HG03565 (cell line): ENCODE data around the gene TXNDC8.

Source experiments
- ATAC-seq: cut with Tn5 transposase; IDR thresholded peaks from one replicate; pipeline ENCODE4 v1.9.1; 2021; ENCODE audit warnings: mild to moderate bottlenecking, moderate library complexity; ENCODE audit not compliant: unreplicated experiment

The TXNDC8 gene

DNA sequence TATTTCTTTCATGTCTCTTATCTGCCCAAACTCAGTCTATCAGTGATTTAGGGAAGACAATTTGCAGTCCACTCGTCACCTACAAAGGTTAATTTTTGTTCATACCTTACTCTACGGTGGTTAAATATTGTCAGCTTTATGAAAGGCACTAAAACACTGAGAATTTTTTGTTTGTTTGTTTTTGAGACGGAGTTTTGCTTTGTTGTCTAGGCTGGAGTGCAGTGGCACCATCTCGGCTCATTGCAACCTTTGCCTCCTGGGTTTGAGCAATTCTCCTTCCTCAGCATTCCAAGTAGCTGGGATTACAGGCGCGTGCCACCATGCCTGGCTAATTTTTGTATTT is 55.0 kb downstream of the TXNDC8 start:
- no peak for ATAC-seq

- ATAC-seq = no peak
These were observed 55.5 kb downstream of the TXNDC8 start for GRCh38 chr9:110282018-110282738.

DNA sequence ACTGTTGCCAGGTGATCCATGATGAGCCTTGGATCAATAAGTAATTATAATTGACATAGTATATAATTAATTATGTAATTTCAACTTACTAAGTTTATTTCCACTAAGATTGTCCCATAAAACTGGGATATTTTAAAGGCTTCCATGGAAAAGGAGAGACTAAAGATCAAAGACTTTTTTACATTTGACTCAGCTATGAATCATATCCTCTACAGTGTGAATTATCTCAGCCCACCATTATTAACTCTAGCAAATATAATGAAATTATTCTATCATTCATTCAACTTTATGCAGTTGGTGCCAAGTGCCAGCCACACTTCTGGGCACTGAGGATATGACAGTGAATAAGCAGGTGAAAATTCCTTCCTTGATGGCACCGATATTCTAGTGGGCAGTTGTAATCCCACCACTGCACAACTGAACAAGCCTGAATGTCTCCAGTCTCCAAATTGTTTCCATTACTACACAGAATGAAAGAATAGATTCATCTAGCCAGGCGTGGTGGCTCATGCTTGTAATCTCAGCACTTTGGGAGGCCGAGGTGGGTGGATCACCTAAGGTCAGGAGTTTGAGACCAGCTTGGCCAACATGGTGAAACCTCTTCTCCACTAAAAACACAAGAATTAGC is 59.5 kb downstream of the TXNDC8 start:
- ATAC-seq = no peak

DNA sequence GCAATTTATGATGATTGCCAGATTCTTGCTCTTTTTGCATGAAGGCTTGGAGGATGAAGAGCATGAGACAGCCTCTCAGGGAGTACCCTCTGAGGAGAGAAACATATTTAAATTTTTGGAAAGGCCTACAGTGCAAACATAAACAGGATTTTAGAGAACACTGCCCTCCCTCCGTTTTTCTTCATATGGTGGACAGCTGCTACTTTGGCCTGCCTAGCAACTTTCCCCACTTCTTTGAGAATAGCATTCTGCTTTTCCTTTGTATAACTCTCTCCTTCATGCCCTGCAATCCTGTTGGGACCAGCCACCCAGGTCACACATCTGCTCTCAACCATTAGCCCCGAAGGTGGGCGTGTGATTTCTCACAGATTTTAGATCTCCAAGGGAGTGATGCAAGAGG is 60.9 kb downstream of the TXNDC8 start:
- ATAC-seq = no peak

DNA sequence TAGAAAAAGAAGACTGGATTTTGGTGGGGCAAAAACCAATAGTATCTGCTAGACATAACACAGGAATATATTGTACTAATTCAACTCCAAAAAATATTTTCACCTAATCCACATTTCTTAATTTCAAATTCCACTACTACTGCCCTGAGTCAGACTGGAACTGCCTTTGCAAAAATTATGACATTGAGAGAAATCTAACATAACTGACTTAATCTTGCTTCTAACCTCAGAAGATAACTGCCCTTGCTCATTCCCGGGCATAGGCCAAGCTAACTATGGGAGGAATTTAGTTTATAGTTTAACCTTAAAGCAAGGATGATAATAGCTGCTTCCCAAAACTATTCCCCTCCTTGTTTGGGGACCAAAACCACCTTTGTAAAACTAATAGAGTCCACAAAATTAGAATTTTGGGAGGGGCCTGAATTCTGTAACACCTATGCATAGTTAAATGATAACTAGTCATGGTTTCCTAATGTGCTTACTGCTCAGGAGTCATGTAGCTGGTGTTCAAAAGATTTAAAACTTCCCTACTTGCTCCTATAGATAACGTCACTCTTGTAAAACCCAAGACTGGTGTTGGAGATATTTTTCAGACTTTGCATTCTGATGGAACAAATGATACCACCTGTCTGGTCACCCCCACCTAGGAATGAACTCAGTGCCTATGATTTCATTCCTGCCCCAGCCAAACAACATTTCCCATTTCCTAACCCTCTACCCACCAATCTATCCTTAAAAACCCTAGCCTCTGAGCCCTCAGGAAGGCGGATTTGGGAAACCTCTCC is 67.3 kb downstream of the TXNDC8 start:
- no peak for ATAC-seq

DNA sequence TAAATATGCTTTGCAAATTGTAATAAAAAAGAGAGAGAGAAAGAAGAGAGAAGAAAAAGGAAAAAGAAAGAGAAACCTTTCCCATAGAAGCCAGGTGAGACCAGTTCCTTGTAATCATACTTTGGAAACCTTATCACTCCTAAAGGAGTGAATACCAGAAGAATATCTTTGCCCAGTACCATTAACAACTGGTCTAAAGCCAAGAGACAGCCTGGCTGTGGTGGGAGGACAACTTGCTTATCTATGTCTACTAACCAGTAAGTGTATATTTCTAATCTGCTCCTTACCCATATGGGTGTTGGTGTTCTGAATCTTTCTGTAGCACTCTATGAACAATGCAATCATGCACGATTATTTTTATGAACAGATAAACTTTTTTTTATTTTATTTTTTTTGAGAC is 70.9 kb downstream of the TXNDC8 start:
- ATAC-seq = no peak

- no peak for ATAC-seq
These were observed 76.0 kb downstream of the TXNDC8 start for GRCh38 chr9:110261632-110262031.

DNA sequence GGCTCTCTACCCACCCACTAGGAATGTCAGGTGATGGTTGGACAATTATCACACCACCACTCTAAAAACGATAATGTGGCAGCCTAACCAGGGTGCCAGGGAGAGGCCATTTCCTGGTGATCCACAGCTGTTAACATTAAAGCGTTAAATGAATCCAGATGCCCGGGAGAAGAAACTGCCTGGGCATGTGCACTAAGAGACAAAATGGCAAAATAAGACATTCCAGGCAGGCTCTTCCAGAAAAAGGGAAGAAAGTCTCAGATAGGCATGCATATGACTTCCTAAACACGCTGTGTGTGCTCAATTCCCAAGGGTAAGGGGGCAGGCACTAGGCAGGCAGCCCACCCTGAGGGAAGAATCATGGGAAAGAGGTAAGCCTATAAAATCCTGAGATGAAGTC is 76.8 kb downstream of the TXNDC8 start:
- ATAC-seq = no peak

DNA sequence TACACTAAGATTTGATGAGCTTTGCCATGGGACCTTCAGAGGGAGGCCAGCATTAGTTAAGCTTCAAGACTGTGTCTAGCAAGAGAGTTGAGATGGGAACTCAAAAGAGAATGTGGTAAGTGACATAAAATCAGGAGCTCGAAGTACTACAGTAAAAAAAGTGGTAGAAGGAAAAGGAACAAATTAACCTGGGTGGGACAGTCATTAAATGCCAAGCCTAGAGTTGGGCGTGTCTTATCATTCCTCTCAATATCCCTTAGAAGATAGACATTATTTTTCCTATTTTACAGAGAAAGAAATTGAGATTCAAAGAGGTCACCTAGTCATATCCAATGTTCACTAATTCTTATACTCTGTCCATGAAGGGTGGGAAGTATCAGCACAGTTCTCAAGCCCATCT is 78.1 kb downstream of the TXNDC8 start:
- ATAC-seq = no peak

DNA sequence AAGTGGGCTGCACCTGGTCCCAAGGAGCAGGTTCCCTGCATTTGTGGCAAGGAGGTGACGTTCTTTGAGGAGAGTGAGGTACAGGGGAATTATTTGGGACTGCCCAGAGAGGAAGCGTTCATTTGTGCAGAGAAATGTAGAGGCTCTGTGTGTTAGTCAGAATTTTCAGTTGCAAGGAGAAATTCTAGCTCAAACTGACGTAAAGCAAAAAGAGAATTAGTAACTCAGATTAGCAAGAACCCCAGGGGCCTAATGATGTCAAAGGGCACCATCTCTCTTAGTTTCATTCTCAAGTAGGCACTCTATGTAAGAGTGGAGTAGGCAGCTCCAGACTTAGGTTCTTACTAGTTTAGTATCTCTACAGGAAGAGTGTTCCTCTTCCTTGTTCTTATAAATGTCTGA is 79.0 kb downstream of the TXNDC8 start:
- no peak for ATAC-seq

DNA sequence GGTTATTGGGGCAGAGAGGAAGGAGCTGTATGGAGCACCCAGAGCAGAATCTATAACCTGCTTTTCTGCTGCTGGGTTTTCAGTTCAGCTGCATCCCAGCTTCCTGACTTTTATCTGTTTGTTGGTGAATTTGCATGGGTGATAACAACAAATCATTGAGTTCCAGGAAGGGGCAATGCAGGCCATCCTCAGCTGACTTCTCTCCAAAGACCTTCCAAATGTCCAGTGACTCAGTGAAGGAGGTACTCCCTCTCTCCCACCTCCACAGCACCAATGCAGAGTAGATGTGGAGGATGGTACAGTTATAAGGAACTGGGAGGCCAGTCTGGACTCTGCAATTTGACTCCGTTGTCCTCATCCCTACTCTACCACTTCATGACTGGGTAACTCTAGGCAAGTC is 79.7 kb downstream of the TXNDC8 start:
- ATAC-seq = no peak

- ATAC-seq = no peak
These were observed 80.4 kb downstream of the TXNDC8 start for GRCh38 chr9:110257097-110257841.

DNA sequence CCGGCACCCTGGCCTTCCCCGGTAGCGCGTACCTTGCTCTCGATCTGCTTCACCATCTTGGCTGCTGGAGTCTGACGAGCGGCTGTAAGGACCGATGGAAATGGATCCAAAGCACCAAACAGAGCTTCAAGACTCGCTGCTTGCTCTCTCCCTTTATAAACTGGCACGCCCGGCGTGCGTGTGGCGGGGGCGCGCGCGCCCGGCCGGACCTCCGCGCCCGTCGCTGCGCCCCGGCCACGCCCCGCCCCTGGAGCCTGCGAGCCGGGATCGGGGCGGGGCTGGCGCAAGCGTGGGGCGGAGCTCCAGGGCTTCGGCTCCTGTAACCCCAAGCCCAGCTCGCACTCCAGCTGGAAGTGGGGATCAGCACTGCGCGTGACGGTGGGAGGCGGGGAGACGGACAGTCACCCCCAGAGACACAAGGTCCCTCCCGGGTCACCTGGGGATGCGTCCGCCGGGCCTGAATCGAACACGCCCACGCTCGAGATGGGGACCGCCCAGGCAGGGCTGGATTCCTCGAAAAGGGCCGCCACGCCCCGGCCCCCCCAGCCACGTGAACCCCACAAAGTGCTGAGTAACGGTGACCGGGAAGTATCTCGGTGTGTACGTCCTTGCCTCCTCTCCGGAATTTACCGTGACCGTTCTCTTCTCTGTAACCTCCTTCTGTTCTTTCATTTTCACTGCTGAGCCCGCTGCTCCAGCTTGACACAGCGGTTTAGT is 81.1 kb downstream of the TXNDC8 start, which contains the start of gene TXN:
TXN (minus strand) TSS at position 128 of the 717 bp plus-strand sequence; CDS start at position 56, 72 bp downstream.
- peak; percentile 64 for ATAC-seq

- peak; percentile 4 for ATAC-seq
These were observed 81.9 kb downstream of the TXNDC8 start for GRCh38 chr9:110255463-110256379.

DNA sequence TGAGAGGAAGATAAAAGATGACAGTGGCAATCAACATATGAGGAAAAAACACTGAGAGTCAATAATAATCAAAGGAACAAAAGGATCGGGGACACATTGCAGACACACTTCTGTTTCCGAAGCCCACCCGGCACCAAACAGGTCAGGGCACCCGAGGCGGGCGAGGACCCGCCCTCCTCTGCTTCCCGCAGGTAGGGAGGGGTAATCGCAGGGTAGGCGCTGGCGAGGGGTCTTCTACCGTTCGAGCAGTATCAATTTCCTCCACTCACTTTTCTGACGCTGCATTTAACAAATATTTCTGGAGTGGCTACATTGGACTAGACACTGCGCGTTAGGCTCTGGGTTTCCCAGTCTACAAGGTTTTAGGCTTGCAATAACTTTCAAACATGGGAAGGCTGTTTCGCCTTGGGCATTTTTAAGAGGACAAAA is 82.6 kb downstream of the TXNDC8 start:
- no peak for ATAC-seq

- ATAC-seq = no peak
These were observed 83.2 kb downstream of the TXNDC8 start for GRCh38 chr9:110254500-110254899.
